Large intestine (tissue), 3 donors: Measurements from ENCODE around the gene PPP6R3. TPM values are rescaled to one million over a fixed set of nuclear protein-coding genes. Genes with fewer than 3 reads are reported as not detected.

Source experiments
- DNase-seq, 2 donors: peaks; one replicate each; pipeline versions ENCODE4 v3.0.0 to v3.0.0-alpha.2; 2013
- H3K27ac ChIP-seq: one replicate; pipeline ENCODE4 v1.5.1; 2013; ENCODE audit warnings: low read length
- H3K27me3 ChIP-seq: 2 replicates; pipeline ENCODE4 v1.6.1; 2013; ENCODE audit warnings: low read length; ENCODE audit not compliant: control insufficient read depth, insufficient read depth
- H3K36me3 ChIP-seq: 2 replicates; pipeline ENCODE4 v1.6.1; 2013; ENCODE audit warnings: low read length; ENCODE audit not compliant: control insufficient read depth, insufficient read depth
- H3K4me1 ChIP-seq: one replicate; pipeline ENCODE4 v1.6.1; 2013; ENCODE audit warnings: low read length; ENCODE audit not compliant: control insufficient read depth, insufficient read depth
- H3K4me3 ChIP-seq: one replicate; pipeline ENCODE4 v1.5.1; 2013; ENCODE audit warnings: low read length
- H3K9me3 ChIP-seq: one replicate; pipeline ENCODE4 v1.6.1; 2013; ENCODE audit warnings: mild to moderate bottlenecking, low read depth, low read length, moderate library complexity; ENCODE audit not compliant: control insufficient read depth
- WGBS: methylation state at CpG from one replicate; pipeline ENCODE4 v1.1.5; 2013; ENCODE audit warnings: low lambda C conversion rate; ENCODE audit not compliant: insufficient coverage; 5-methylcytosine and 5-hydroxymethylcytosine counted together
- polyA plus RNA-seq: library from polyadenylated mRNA; unstranded; fragments of 120-200 nt; gene quantifications from one replicate; pipeline ENCODE4 v1.2.1, GENCODE V29; 2013

Gene PPP6R3
- polyA plus RNA-seq, 1 donor: 70.5 TPM

GRCh38 chr11:68423481-68423880 lies 37.1 kb upstream of the PPP6R3 start:
- H3K36me3 ChIP-seq: peaks cover 93% of the 10 kb centered on the region
- no CpG with 5 or more reads among the region's 21 CpGs for WGBS
- no peak for DNase-seq

GRCh38 chr11:68424101-68424632 lies 36.4 kb upstream of the PPP6R3 start:
- Histone ChIP-seq H3K4me3 (no peak overlapping the region), H3K9me3 (peaks cover 29% of the 10 kb centered on the region), H3K27me3 (no peaks in the 10 kb centered on the region), H3K36me3 (peaks cover 95% of the 10 kb centered on the region), H3K27ac (no peak overlapping the region), H3K4me1 (no peaks in the 10 kb centered on the region)
- no CpG with 5 or more reads among the region's 19 CpGs for WGBS
- DNase-seq: no peak

More at GRCh38 chr11:68423481-68423880, 37.1 kb upstream of the PPP6R3 start:
- Histone ChIP-seq H3K27me3 (no peaks in the 10 kb centered on the region), H3K4me3 (no peak overlapping the region), H3K9me3 (peaks cover 26% of the 10 kb centered on the region), H3K4me1 (no peaks in the 10 kb centered on the region), H3K27ac (no peak overlapping the region)

DNA sequence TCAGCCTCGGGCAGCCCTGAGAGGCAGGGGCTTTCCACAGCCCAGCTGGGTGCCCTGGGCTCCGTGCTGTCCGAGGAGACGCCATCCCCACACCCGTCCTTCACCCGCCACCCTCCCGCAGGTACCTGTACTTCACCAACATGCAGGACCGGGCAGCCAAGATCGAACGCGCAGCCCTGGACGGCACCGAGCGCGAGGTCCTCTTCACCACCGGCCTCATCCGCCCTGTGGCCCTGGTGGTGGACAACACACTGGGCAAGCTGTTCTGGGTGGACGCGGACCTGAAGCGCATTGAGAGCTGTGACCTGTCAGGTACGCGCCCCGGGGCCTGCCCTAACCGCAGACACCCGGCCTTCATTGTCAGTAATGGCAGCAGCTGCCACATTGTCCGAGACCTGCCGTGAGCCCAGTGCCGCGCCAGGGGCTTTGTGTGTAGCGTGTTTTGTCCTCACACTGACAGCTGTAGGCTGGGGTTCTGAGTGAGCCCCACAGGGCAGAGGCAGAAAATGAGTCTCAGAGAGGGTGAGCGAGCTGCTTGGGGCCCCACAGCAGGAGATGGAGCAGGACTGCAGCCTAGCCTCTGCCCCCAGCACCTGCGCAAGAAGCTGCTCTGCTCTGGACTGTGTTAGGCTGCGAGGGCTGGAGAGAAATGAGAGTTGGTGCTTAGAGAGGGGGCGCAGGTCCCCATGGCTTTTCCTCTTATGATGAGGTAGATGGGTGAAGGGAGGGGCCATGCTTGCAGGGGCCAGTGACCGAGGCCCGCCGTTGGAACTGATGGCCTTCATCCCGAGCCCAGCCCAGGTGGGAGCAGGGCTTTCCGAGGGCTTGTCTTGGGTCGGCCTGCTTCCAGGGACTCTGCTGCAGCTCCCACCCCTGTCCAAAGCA lies 35.3 kb upstream of the PPP6R3 start:
- no peak overlapping the region for H3K27ac ChIP-seq
- no CpG with 5 or more reads among the region's 40 CpGs for WGBS
- H3K9me3 ChIP-seq: peaks cover 34% of the 10 kb centered on the region
- no peaks in the 10 kb centered on the region for H3K4me1 ChIP-seq
- H3K4me3 ChIP-seq: no peak overlapping the region
- H3K36me3 ChIP-seq: peaks cover 92% of the 10 kb centered on the region
- H3K27me3 ChIP-seq: no peaks in the 10 kb centered on the region
- no peak for DNase-seq

- H3K27ac ChIP-seq: no peak overlapping the region
- no peak overlapping the region for H3K4me3 ChIP-seq
- no peak for DNase-seq
- H3K9me3 ChIP-seq: peaks cover 34% of the 10 kb centered on the region
- H3K4me1 ChIP-seq: no peaks in the 10 kb centered on the region
- WGBS: 80% methylated on average over 1 of the region's 21 CpGs
- peaks cover 93% of the 10 kb centered on the region for H3K36me3 ChIP-seq
- H3K27me3 ChIP-seq: no peaks in the 10 kb centered on the region
These were observed 34.6 kb upstream of the PPP6R3 start for GRCh38 chr11:68425866-68426380.

GRCh38 chr11:68429661-68430060 lies 30.9 kb upstream of the PPP6R3 start:
- Histone ChIP-seq H3K4me3 (no peak overlapping the region), H3K4me1 (no peaks in the 10 kb centered on the region), H3K27ac (no peak overlapping the region), H3K27me3 (no peaks in the 10 kb centered on the region), H3K9me3 (peaks cover 26% of the 10 kb centered on the region), H3K36me3 (peaks cover 90% of the 10 kb centered on the region)
- DNase-seq: no peak
- WGBS: 100% methylated on average over 1 of the region's 3 CpGs

GRCh38 chr11:68430384-68430783 lies 30.2 kb upstream of the PPP6R3 start:
- H3K9me3 ChIP-seq: peaks cover 26% of the 10 kb centered on the region
- H3K4me3 ChIP-seq: no peak overlapping the region
- no peak for DNase-seq
- peaks cover 90% of the 10 kb centered on the region for H3K36me3 ChIP-seq
- H3K27ac ChIP-seq: no peak overlapping the region
- no peaks in the 10 kb centered on the region for H3K27me3 ChIP-seq
- no CpG with 5 or more reads among the region's 5 CpGs for WGBS
- no peaks in the 10 kb centered on the region for H3K4me1 ChIP-seq

- Histone ChIP-seq H3K9me3 (peaks cover 23% of the 10 kb centered on the region), H3K36me3 (peaks cover 88% of the 10 kb centered on the region), H3K27me3 (no peaks in the 10 kb centered on the region), H3K4me3 (no peak overlapping the region), H3K4me1 (no peaks in the 10 kb centered on the region), H3K27ac (no peak overlapping the region)
- no CpG with 5 or more reads among the region's 3 CpGs for WGBS
- DNase-seq: no peak
These were observed 29.8 kb upstream of the PPP6R3 start for GRCh38 chr11:68430801-68431200.

DNA sequence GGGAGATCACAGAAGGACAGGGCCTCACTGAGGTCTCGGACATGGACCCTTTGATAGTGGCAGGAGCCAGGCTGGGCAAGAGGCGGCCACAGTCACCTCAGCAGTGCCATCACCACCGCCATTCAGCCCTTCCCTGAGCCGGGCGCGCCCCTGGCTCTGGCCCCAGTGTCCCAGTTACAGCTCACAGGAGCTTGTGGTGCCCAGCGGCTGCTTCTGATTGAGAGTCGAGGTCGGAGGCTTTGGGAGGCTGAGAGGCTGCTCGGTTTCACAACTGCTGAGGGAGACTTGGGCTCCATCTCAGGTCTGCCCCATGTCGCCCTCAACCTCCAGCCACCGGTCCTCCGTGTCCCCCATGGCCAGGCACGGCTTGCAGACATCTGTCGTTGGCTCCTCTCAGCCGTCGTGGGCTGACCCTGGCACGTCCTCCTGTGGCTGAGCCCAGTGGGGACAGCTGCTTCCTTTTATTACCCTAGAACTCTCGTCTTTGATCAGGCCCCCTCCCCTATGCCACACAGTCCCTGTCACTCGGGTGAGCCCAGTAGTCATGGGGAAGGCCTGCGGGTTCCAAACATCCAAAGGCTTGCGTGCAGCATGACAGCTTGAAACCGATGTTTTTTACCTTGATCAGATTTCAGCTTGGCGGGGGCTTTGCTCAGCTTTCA lies 28.4 kb upstream of the PPP6R3 start:
- H3K36me3 ChIP-seq: peaks cover 88% of the 10 kb centered on the region
- H3K27ac ChIP-seq: no peak overlapping the region

GRCh38 chr11:68432874-68433273 lies 27.7 kb upstream of the PPP6R3 start:
- Histone ChIP-seq H3K4me1 (no peaks in the 10 kb centered on the region), H3K4me3 (no peak overlapping the region), H3K36me3 (peaks cover 89% of the 10 kb centered on the region), H3K27me3 (no peaks in the 10 kb centered on the region), H3K27ac (no peak overlapping the region), H3K9me3 (peaks cover 11% of the 10 kb centered on the region)
- no peak for DNase-seq
- WGBS: no CpG with 5 or more reads among the region's 17 CpGs

More for the DNA sequence above, 28.4 kb upstream of the PPP6R3 start:
- no CpG with 5 or more reads among the region's 24 CpGs for WGBS
- Histone ChIP-seq H3K4me1 (no peaks in the 10 kb centered on the region), H3K4me3 (no peak overlapping the region), H3K27me3 (no peaks in the 10 kb centered on the region), H3K9me3 (peaks cover 11% of the 10 kb centered on the region)
- DNase-seq: no peak

GRCh38 chr11:68433541-68433940 lies 27.0 kb upstream of the PPP6R3 start:
- Histone ChIP-seq H3K4me1 (no peaks in the 10 kb centered on the region), H3K4me3 (no peak overlapping the region), H3K9me3 (peaks cover 8% of the 10 kb centered on the region), H3K27me3 (no peaks in the 10 kb centered on the region), H3K36me3 (peaks cover 89% of the 10 kb centered on the region), H3K27ac (no peak overlapping the region)
- WGBS: no CpG with 5 or more reads among the region's 31 CpGs
- DNase-seq: no peak
